Stimulated activated CD4-positive, alpha-beta T cell treated with anti-CD3 and anti-CD28 coated beads, Interleukin-1b, Interleukin-23, amount 100 ng/mL, for 48 hours (primary cell): ENCODE measurements around the gene ITGB4.
"Not testable (repeated sequence)": the region's sequence is repeated elsewhere in the genome, so short reads cannot be mapped to it uniquely, and the experiment has no call there.

Source experiments
- DNase-seq: peaks from one replicate; pipeline ENCODE4 v3.0.0-alpha.2; 2020

Gene ITGB4

DNA sequence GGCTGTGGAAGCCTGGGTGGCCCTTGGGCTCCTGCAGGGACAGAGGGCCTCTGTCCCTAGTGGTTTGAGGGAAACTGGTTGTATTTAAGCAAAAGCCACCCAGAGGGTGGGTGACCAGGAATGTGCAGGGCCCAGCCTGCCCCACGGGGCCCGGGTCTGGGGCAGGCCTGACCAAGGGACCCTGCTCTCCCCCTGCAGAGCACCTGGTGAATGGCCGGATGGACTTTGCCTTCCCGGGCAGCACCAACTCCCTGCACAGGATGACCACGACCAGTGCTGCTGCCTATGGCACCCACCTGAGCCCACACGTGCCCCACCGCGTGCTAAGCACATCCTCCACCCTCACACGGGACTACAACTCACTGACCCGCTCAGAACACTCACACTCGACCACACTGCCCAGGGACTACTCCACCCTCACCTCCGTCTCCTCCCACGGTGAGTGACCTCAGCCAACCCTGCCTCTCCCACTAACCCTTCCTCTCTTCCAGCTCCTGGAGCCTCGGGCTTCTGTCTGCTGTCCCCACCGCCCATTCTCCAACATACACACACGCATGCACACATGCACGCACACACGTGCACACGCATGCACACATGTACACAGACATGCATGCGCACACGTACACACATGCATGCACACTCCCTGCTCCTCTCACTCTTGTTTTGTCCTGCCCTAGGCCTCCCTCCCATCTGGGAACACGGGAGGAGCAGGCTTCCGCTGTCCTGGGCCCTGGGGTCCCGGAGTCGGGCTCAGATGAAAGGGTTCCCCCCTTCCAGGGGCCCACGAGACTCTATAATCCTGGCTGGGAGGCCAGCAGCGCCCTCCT lies 33.3 kb downstream of the ITGB4 start:
- no peak for DNase-seq

DNA sequence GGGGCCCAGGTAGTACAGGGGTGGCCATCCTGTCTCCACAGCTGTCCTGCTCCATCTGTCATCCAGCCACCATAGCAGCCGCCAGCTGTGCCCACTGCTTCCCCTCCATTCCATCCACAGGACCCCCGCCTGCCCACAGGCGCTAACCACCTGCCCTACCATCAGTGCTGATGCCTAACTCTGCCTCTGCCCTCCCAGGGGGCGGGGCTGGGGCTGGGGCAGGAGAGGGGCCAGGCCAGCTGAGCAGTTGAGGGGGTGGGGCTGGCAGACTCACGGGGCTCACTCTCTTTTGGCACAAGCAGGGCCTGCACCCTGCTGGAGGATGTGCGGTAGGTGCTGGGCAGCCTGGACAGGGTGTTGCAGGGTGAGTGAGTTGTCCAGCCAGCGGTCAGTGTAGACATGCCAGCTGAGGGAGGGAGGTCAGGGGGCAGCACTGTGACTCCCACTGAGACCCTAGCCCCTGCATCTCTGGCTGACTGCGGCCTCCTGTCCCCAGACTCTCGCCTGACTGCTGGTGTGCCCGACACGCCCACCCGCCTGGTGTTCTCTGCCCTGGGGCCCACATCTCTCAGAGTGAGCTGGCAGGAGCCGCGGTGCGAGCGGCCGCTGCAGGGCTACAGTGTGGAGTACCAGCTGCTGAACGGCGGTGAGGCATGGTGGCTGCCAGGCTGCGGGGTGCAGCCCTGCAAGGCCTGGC lies 34.1 kb downstream of the ITGB4 start:
- DNase-seq: no peak

- no peak for DNase-seq
Measured at GRCh38 chr17:75755990-75756389, 34.7 kb downstream of the ITGB4 start.

DNA sequence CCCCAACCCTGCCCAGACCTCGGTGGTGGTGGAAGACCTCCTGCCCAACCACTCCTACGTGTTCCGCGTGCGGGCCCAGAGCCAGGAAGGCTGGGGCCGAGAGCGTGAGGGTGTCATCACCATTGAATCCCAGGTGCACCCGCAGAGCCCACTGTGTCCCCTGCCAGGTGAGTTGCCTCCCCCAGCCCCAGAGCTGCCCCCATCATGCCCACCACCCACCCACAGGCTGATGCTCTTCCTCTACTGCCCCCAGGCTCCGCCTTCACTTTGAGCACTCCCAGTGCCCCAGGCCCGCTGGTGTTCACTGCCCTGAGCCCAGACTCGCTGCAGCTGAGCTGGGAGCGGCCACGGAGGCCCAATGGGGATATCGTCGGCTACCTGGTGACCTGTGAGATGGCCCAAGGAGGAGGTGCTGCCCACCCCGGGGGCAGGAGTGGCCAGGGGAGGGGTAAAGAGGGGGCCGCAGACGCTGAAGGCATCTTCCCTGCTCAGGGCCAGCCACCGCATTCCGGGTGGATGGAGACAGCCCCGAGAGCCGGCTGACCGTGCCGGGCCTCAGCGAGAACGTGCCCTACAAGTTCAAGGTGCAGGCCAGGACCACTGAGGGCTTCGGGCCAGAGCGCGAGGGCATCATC lies 35.3 kb downstream of the ITGB4 start:
- no peak for DNase-seq

DNA sequence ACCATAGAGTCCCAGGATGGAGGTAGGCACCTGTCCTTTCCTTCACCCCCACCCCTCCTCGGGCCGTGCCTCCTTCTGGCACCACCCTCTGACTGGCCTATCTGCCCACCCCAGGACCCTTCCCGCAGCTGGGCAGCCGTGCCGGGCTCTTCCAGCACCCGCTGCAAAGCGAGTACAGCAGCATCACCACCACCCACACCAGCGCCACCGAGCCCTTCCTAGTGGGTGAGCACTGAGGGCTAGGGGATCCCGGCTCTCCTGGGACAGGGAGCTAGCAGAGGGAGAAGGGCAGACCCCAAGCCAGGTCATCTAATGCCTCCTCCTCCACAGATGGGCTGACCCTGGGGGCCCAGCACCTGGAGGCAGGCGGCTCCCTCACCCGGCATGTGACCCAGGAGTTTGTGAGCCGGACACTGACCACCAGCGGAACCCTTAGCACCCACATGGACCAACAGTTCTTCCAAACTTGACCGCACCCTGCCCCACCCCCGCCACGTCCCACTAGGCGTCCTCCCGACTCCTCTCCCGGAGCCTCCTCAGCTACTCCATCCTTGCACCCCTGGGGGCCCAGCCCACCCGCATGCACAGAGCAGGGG lies 35.9 kb downstream of the ITGB4 start:
- no peak for DNase-seq

GRCh38 chr17:75758131-75758905 lies 37.1 kb downstream of the ITGB4 start:
- no peak for DNase-seq

DNA sequence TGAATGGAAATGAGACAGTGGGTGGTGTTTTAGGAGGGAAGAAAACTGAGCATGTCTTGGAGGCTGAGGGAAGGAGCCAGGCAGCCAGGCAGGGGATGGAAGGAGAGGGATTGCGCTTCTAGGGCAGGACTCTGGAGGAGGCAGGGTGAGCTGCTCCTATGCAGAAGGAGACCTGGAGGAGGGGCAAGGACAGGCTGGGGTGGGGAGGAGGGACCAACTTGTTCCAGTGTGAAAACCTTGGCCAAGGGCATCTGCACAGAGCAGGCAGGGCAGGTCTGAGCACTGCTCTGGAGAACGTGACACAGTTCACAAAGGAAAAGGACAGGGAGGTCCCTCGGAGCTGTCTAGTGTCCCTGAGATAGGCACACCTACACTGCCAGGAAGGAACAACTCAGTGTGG lies 38.2 kb downstream of the ITGB4 start:
- DNase-seq: no peak

DNA sequence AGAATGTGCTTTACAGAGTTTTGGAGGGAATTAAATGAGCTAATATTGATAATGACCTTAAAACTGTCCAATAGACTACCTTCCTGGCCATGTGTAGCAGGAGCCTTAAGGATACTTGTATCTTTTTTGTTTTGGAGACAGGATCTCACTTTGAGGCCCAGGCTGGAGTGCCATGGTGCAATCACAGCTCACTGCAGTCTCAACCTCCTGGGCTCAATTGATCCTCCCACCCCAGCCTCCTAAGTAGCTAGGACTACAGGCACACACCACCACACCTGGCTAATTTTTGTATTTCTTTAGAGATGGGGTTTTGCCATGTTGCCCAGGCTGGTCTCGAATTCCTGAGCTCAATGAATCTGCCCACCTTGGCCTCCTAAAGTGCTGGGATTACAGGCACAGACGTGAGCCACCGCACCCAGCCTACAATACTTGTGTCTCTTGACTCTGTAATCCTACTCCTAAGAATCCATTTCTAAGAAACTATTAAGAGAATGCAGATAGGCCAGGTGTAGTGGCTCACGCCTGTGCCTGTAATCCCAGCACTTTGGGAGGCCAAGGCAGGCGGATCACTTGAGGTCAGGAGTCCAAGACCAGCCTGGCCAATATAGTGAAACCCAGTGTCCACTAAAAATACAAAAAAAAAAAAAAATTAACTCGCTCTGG lies 38.9 kb downstream of the ITGB4 start:
- DNase-seq: not testable (repeated sequence)

DNA sequence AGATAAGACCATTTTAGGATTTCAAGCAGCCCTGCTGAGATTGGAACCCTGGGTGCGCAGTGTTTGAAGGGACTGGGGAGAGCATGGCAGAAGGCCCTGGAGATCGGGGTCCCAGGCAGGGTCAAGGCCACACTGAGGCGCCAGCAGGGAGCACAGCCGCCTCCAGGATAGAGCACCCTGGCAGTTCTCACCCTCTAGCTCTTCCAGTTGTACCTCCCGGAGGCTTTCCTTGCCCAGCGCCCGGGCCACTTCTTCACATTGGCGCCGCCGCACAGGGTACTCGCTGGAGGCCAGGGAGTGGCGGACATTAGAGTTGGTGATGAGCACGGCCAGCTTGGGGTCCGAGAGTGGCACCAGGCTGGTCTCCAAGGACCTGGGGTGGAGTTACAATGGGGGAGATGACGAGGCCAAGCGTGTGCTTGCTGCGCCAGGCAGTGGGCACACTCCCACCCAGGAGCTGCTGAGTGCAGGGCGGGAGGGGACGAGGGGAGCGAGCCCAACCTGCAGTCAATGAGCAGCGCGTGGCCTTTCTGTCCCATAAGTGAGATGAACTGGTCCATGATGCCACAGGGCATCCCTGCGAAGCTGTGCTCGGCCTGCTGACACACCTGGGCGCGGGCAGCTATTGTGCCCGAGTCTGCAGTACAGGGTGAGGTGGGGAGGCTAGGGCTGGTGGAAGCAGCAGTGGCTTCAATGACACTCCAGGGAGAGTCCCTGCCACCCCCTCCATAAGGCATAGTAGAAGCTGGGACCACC lies 41.4 kb downstream of the ITGB4 start:
- DNase-seq: no peak

DNA sequence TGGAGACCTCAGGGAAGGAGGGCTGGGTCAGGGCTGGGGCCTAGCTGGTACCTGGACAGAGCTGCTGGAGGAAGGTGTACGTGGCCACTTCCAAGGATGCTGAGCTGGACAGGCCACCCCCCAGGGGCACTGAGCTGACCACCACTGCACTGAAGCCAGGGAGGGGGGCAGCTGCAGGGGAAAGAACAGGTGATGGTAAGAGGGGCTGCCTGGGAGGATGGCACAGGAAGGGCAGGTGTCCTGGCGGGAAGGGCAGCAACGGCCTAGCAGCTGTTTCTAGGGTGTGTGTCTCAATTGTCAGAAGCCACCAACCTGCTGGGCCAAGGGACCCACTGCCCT lies 42.0 kb downstream of the ITGB4 start:
- no peak for DNase-seq

DNA sequence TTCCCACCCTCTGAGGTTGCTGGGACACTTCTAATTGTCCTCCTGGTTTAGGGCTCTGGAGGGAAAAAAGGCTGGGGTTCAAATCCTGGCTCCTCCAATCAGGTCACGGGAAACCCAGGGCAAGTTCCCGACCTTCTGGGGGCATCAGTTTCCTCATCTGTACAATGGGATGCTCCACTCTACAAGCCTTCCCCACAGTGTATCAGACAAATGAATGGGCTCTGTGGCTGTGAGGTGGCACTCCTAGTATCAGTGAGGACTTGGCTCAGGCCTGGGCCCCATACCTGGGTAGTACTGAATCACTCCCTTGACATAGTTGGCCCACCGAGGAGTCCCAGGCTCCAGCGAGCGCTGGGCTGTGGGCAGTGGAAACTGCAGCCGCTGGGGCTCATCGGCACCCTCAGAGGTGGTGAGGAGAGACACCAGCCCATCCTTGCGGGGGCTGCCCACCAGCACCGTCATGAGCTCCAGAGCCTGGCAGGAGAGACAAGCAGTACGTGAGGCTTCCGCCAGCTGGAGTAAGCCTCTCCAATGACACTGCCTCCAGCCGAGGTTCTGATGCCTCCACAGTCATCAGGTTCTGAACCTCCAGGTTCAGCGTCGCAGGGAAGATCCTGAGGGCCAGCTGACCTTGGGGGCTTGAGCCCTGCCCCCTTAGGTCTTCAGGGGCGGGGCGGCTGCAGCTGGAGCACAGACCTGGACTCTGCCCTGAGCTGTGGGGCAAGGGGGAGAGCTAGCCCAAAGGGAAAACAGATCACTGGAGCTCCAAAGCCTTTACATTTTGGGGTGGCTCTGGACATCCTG lies 42.6 kb downstream of the ITGB4 start:
- no peak for DNase-seq

- DNase-seq: no peak
Measured at GRCh38 chr17:75764417-75764710, 43.1 kb downstream of the ITGB4 start.

GRCh38 chr17:75764711-75765421 lies 43.6 kb downstream of the ITGB4 start, which contains the start of gene GALK1:
TSS of gene GALK1 (minus strand) at chr17:75765192. CDS start at chr17:75765136, 56 bp downstream.
- peak; percentile 73 for DNase-seq

GRCh38 chr17:75765981-75766380 lies 44.7 kb downstream of the ITGB4 start:
- DNase-seq: no peak

- DNase-seq: no peak
Measured at GRCh38 chr17:75767881-75768280, 46.6 kb downstream of the ITGB4 start.

DNA sequence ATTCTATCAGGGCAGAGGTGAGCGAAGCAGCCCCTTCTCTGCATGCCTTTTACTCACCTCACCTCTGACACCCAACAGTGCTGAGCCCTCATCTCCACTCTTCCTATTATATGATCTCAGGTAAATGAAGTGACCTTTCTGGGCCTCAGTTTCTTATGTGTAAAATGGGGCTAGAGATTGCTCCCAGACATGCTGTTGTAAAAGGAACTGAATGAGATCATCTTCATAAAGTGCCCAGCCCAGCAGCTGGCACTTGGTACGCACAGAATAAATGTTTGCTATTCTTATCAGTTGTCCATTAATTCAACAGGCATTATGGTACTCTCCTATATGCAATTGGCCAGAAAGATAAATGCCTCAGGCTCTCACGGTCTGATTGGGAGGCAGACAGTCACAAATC lies 48.3 kb downstream of the ITGB4 start:
- no peak for DNase-seq

- DNase-seq: no peak
Measured at GRCh38 chr17:75771334-75772281, 50.3 kb downstream of the ITGB4 start.

- DNase-seq: no peak
Measured at GRCh38 chr17:75773121-75773807, 52.0 kb downstream of the ITGB4 start.
